GM18873 (cell line): Measurements from ENCODE around the gene BNC1.

ENCODE experiments used
- ATAC-seq: cut with Tn5 transposase; IDR thresholded peaks from one replicate; pipeline ENCODE4 v1.9.1; 2021; ENCODE audit warnings: mild to moderate bottlenecking, moderate library complexity, moderate number of reproducible peaks; ENCODE audit not compliant: unreplicated experiment, low FRiP score

BNC1 gene

DNA sequence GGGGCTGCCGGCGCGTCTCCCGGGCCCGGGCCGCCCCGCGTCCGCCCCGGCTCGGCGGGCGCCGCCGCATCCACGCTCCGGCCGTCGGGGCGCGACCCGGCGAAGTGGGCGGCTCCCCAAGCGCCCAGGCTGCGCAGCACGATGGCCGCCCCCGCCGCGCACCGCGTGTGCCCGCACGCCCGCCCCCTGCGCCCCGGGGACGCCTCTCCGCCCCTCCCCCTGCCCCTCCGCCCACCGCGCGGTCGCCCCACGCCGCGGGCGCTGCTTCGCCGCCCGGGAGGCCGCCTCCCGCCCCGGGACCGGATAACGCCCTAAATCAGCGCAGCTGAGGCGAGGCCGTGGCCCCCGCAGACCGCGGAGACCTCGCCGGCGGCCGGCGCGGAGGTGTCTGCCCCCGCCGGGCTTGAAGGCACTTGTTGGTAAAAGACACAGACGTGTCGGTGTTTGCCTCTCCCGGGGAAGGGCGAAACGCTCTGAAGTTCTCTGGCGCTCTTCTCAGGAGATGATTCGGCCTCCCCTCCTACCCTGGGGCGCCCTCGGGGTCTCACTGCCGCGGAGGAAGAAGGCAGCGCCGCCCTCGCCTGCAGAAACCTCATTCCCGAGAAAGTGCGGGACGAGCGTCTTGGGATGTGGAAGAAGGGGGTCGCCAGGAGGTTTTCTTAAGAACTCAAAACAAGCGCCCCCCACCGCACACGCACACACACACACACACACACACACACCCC is at the start of gene BNC1:
TSS of gene BNC1 (minus strand) at position 106 of the 725 bp plus-strand sequence. CDS start at position 70, 36 bp downstream.
- no peak for ATAC-seq

- ATAC-seq: no peak
Measured at GRCh38 chr15:83327041-83327440, 42.6 kb upstream of the BNC1 start.

- ATAC-seq: no peak
Measured at GRCh38 chr15:83324799-83325198, 40.3 kb upstream of the BNC1 start.

- ATAC-seq: no peak
Measured at GRCh38 chr15:83323296-83323711, 38.8 kb upstream of the BNC1 start.

DNA sequence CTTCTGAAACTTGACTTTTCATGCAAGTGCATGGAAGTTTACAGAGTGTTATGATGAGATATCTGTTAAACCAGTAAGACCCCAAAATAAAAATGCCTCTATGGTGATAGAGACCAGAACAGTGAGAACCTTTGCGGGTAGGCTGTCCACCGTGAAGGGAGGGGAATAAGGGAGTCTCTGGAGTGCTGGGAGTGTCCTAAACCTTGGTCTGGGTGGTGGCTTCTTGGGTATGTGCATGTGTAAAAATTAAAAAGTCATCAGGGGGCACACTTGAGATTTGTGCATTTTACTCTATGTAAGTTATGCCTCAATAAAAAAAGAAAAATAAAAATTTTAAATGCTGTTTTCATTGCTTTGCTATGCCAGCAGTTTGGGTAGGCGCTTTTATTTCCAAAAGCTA is 38.2 kb upstream of the BNC1 start:
- no peak for ATAC-seq

GRCh38 chr15:83322061-83322460 is 37.6 kb upstream of the BNC1 start:
- ATAC-seq: no peak

- no peak for ATAC-seq
Measured at GRCh38 chr15:83320844-83321243, 36.4 kb upstream of the BNC1 start.

GRCh38 chr15:83320404-83320803 is 35.9 kb upstream of the BNC1 start:
- ATAC-seq: no peak

GRCh38 chr15:83319771-83320170 is 35.3 kb upstream of the BNC1 start:
- no peak for ATAC-seq

GRCh38 chr15:83318861-83319415 is 34.5 kb upstream of the BNC1 start:
- ATAC-seq: no peak

GRCh38 chr15:83318036-83318435 is 33.6 kb upstream of the BNC1 start:
- ATAC-seq: no peak

- ATAC-seq: no peak
Measured at GRCh38 chr15:83312071-83312470, 27.6 kb upstream of the BNC1 start.

DNA sequence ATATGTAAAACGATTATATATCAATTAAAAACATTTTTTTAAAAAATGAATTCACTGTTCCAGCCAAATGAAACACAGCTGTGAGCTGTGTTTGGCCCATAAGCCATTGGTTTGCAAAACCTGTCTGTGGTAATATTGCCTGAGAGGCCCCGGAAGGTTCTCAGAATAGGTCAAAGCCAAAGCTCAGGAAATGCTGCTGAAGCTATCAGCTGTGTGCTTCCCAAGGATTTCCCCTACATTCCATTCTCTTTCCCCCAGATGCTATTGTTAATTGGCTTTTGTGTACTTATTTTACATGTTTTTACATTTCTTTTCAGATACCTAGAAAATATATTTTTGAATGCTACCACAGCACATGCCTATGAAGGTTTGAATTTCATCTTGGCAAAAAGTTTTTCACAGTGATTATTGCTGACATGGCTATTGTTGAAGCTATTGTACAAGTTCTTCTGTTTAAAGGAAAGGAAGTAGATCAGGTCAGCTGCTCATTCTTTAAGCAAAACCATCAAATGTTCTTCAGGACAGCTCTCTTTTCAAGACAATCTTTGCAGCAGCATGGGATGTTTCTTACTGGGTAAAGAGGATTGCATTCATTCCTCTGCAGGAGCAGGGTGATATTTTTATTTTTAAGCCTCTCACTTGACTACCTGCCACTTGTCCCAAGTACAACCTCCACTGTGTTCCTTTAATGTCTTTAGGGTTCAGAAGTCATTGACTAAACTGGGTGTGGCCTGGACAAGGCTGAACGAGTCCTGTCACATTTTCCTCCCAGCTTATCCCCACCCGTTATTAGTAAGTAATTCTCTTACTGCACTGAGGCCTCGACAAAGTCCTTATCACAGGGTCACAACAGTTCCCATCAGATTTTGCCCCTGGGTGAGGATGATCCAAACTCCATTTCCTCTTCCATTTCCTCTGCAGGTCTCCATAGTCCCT is 26.3 kb upstream of the BNC1 start:
- ATAC-seq: no peak

DNA sequence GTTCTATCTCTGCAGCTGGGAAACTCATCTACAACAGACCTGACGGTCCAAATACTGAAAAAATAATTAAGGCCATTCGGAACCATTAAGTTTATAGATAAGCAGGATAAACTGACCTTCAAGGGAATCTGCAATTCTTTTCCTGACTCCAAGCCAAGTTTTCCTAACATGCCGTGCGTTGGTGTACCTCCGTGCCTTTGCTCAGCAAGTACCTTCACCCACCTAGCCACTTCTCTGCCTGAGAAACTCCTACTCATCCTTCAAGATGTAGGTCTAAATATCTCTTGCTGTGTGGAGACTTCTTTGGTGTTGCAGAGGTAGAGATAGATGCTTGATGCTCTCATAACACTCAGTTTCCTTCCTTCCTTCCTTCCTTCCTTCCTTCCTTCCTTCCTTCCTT is 24.2 kb upstream of the BNC1 start:
- no peak for ATAC-seq

DNA sequence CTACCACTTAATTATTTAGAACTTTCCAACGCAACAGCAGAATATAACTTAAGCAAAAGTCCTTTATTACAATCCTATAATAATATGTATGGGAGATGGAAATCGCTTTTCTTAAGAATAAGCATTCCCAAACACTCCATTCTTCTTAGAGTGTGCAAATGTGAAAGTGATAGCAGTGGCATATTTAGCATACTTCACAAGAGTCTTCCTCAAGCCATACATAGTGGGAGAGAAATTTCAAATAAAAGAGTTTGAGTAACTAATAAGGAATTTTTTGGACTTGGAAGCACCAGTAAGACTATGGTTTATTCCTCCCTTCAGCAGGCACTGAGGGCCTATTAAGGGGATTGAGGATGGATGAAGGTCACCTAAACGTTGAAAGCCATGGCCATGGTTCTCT is 22.1 kb upstream of the BNC1 start:
- ATAC-seq: no peak

GRCh38 chr15:83305704-83306291 is 21.3 kb upstream of the BNC1 start:
- no peak for ATAC-seq

GRCh38 chr15:83304861-83305703 is 20.6 kb upstream of the BNC1 start:
- ATAC-seq: no peak

DNA sequence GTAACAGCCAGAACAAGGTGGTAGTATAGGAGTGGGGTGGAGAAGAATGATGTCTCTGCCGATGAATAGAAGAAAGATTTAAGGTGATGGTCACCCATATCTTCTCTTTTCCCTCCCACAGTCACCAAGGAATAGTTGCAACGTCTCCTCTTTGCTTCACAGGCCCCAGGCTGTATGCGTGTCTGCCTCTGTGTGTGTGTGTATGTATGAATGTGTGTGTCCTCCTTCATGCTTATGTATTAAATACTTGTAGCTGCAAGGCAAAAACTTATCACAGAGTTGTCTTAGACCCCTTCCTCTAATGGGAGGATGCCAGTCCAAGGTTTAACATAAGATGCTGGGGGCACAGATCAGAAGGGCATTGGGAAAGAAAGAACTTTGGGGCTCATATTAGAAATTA is 19.1 kb upstream of the BNC1 start:
- no peak for ATAC-seq

- ATAC-seq: no peak
Measured at GRCh38 chr15:83300826-83301225, 16.4 kb upstream of the BNC1 start.

DNA sequence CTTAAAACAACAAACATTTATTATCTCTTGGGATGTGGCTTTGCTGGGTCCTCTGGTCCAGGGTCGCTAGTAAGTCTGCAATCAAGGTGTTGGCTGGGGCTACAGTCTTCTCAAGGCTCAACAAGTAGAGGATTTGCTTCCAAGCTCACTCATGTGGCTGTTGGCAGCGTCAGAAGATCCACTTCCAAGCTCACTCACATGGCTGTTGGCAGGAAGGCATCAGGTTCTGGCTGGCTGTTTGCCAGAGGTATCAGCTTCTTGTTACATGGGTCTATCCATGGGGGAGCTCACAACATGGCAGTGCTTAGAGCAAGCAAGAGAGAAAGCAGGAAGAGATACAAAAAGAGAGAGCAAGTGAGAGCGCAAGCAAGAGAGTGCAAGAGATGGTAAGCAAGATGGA is 15.0 kb upstream of the BNC1 start:
- ATAC-seq: no peak
